Trophoblast cell (in vitro differentiated cells and primary cell): ENCODE data around the gene CPED1.

Source experiments
- DNase-seq, 2 donors: peaks; one replicate each; pipeline ENCODE4 v3.0.0-alpha.2; 2016
- H2AFZ ChIP-seq: 2 replicates; pipeline ENCODE4 v1.6.1; 2013; ENCODE audit warnings: low read length, moderate library complexity, mild to moderate bottlenecking; ENCODE audit not compliant: insufficient read depth, poor library complexity
- H2AK5ac ChIP-seq: 2 replicates; pipeline ENCODE4 v1.6.1; 2013; ENCODE audit warnings: mild to moderate bottlenecking, low read length
- H2BK120ac ChIP-seq: 2 replicates; pipeline ENCODE4 v1.6.1; 2013; ENCODE audit warnings: low read length, mild to moderate bottlenecking, moderate library complexity; ENCODE audit not compliant: insufficient read depth, poor library complexity
- H2BK12ac ChIP-seq: 2 replicates; pipeline ENCODE4 v1.6.1; 2013; ENCODE audit warnings: mild to moderate bottlenecking, low read length, moderate library complexity
- H2BK5ac ChIP-seq: 2 replicates; pipeline ENCODE4 v1.6.1; 2013; ENCODE audit warnings: low read length, low read depth, moderate library complexity, mild to moderate bottlenecking; ENCODE audit not compliant: poor library complexity
- H3K14ac ChIP-seq: 2 replicates; pipeline ENCODE4 v1.6.1; 2013; ENCODE audit warnings: mild to moderate bottlenecking, low read length
- H3K18ac ChIP-seq: 2 replicates; pipeline ENCODE4 v1.6.1; 2013; ENCODE audit warnings: mild to moderate bottlenecking, low read length
- H3K23ac ChIP-seq: 2 replicates; pipeline ENCODE4 v1.6.1; 2013; ENCODE audit warnings: low read length
- H3K27ac ChIP-seq: 2 replicates; pipeline ENCODE4 v1.5.1; 2013; ENCODE audit warnings: low read depth, mild to moderate bottlenecking, inconsistent platforms, low read length, moderate library complexity
- H3K27me3 ChIP-seq: 2 replicates; pipeline ENCODE4 v1.6.1; 2013; ENCODE audit warnings: inconsistent platforms, mild to moderate bottlenecking, low read length, moderate library complexity; ENCODE audit not compliant: insufficient read depth
- H3K36me3 ChIP-seq, 2 experiments: 1 replicate in 1 of 2; 2 replicates in 1 of 2; pipeline ENCODE4 v1.6.1; 2013; ENCODE audit warnings: low read length in 2 of 2, mild to moderate bottlenecking in 2 of 2, moderate library complexity in 1 of 2; ENCODE audit not compliant: insufficient read depth in 2 of 2, control insufficient read depth in 1 of 2
- H3K4ac ChIP-seq: 2 replicates; pipeline ENCODE4 v1.6.1; 2013; ENCODE audit warnings: low read depth, mild to moderate bottlenecking, low read length, moderate library complexity
- H3K4me1 ChIP-seq, 2 experiments: 1 replicate in 1 of 2; 2 replicates in 1 of 2; pipeline ENCODE4 v1.6.1; 2013; ENCODE audit warnings: low read length in 2 of 2, mild to moderate bottlenecking in 2 of 2, moderate library complexity in 1 of 2; ENCODE audit not compliant: insufficient read depth in 2 of 2, control insufficient read depth in 1 of 2
- H3K4me2 ChIP-seq: 2 replicates; pipeline ENCODE4 v1.6.1; 2013; ENCODE audit warnings: inconsistent platforms, mild to moderate bottlenecking, low read length, moderate library complexity
- H3K4me3 ChIP-seq: 2 replicates; pipeline ENCODE4 v1.5.1; 2013; ENCODE audit warnings: mild to moderate bottlenecking, low read depth, low read length, inconsistent platforms
- H3K79me1 ChIP-seq: one replicate; pipeline ENCODE4 v1.6.1; 2013; ENCODE audit warnings: low read length
- H3K79me2 ChIP-seq: 2 replicates; pipeline ENCODE4 v1.6.1; 2013; ENCODE audit warnings: low read length, mild to moderate bottlenecking; ENCODE audit not compliant: control insufficient read depth, insufficient read depth, poor library complexity
- H3K9ac ChIP-seq: 2 replicates; pipeline ENCODE4 v1.6.1; 2013; ENCODE audit warnings: mild to moderate bottlenecking, low read length
- H3K9me3 ChIP-seq: 2 replicates; pipeline ENCODE4 v1.6.1; 2013; ENCODE audit warnings: low read depth, mild to moderate bottlenecking, control low read depth, inconsistent platforms, low read length; ENCODE audit not compliant: insufficient read depth
- H4K12ac ChIP-seq: 2 replicates; pipeline ENCODE4 v1.6.1; 2013; ENCODE audit warnings: low read depth, mild to moderate bottlenecking, low read length, moderate library complexity
- H4K8ac ChIP-seq: 2 replicates; pipeline ENCODE4 v1.6.1; 2013; ENCODE audit warnings: low read depth, mild to moderate bottlenecking, low read length, moderate library complexity
- H4K91ac ChIP-seq: one replicate; pipeline ENCODE4 v1.6.1; 2013; ENCODE audit warnings: low read depth, mild to moderate bottlenecking, low read length, moderate library complexity
- WGBS: extraction: QIAGEN DNeasy Blood & Tissue Kit; methylation state at CpG from one replicate; pipeline ENCODE4 v1.1.7; 2013; ENCODE audit warnings: missing lambda C conversion rate; ENCODE audit not compliant: insufficient read length, insufficient coverage; ENCODE audit errors: extremely low coverage; 5-methylcytosine and 5-hydroxymethylcytosine counted together

Gene CPED1

DNA sequence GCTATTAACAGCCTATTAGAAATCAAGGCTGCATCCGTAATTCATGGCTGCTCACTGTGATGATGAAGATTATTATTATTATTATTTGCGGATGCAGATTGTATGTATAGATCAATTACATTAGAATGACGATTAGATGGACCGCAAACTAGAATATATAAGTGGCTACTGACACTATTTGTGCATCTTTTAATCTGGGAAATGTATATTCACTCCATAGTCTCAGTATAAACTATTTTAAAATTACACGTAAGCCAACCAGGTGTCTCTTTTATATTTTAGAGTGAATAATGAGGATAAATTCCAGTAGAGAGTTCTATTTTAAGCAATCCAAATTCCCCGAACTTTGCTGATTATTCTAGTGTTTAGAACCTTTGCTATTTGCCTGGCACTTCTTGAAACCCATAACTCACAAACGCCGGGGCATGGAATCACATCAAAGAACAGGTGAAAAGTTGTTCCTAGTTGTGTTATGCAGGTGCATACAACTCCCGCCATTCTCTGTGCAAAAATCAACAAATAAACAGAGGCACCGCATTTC is 38.4 kb upstream of the CPED1 start:
- no peak overlapping the region for H3K23ac ChIP-seq
- no peak overlapping the region for H3K27ac ChIP-seq
- no peak overlapping the region for H2BK12ac ChIP-seq
- H3K36me3 ChIP-seq: peaks cover 1 to 4% of the 10 kb centered on the region in 2 experiments
- H3K9me3 ChIP-seq: no peaks in the 10 kb centered on the region
- peaks cover 2% of the 10 kb centered on the region for H3K79me2 ChIP-seq
- no peak overlapping the region for H4K91ac ChIP-seq
- no peak overlapping the region for H3K4me3 ChIP-seq
- no peak overlapping the region for H3K14ac ChIP-seq
- no peak overlapping the region for H3K18ac ChIP-seq
- no peaks in the 10 kb centered on the region for H3K27me3 ChIP-seq
- H3K4me1 ChIP-seq: peaks cover 0 to 1% of the 10 kb centered on the region in 2 experiments
- peaks cover 2% of the 10 kb centered on the region for H3K79me1 ChIP-seq
- no peak overlapping the region for H2BK5ac ChIP-seq
- no peak overlapping the region for H4K12ac ChIP-seq
- H3K9ac ChIP-seq: no peak overlapping the region
- H2BK120ac ChIP-seq: no peak overlapping the region
- no CpG with 5 or more reads among the region's 10 CpGs for WGBS
- H2AK5ac ChIP-seq: no peak overlapping the region
- no peak overlapping the region for H3K4ac ChIP-seq
- no peak for DNase-seq
- H2AFZ ChIP-seq: no peak overlapping the region
- peak overlapping the region; percentile 96 for H3K4me2 ChIP-seq
- H4K8ac ChIP-seq: no peak overlapping the region

DNA sequence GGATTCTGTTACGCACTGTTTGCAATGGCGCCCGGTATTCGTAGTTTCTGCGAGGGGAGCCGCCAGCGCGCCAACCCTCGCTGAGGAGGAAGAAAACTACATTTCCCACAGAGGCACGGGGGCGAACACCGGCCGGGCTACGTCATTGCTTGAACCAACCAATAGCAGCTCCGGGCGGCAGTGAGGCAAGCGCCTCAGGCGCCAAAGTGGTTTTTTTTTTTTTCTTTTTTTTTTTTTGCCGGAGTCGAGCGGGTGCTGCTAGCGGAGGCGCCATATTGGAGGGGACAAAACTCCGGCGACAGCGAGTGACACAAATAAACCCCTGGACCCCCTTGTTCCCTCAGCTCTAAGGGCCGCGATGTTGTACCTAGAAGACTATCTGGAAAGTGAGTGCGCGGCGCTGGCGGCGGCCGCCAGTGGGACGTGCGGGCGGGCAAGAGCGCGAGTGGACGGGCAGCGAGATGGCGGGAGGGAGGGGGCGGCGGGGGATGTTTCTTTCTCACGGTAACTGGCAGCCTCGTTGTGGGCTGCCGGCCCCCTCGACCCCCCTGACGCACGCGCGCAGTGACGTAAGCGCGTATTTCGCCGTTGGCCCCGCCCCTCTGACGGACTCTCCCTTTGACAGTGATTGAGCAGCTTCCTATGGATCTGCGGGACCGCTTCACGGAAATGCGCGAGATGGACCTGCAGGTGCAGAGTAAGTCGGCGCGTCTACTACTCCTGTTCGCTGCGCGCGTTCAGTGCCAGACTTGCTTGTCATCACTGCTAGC is 37.8 kb upstream of the CPED1 start, which contains the start of gene ING3:
Gene ING3 (plus strand): TSS at position 239 of the 770 bp plus-strand sequence. CDS start 120 bp downstream, at position 359.
- Histone ChIP-seq H2BK5ac (peak within 1 kb of the TSS; percentile 97), H3K4me3 (peak within 1 kb of the TSS; percentile 91), H3K36me3 (peaks cover 1 to 6% of the 10 kb centered on the region in 2 experiments), H3K18ac (peak within 1 kb of the TSS; percentile 96), H3K4me1 (peaks cover 0 to 1% of the 10 kb centered on the region in 2 experiments), H3K9me3 (no peaks in the 10 kb centered on the region), H3K79me2 (peaks cover 2% of the 10 kb centered on the region), H4K91ac (peak within 1 kb of the TSS; percentile 97), H3K27ac (peak within 1 kb of the TSS; percentile 99), H2BK12ac (no peak within 1 kb of the TSS), H4K12ac (peak within 1 kb of the TSS; percentile 99), H3K14ac (peak within 1 kb of the TSS; percentile 98), H3K23ac (no peak within 1 kb of the TSS), H3K4me2 (peak within 1 kb of the TSS; percentile 96), H2AFZ (peak within 1 kb of the TSS; percentile 87), H3K79me1 (peaks cover 2% of the 10 kb centered on the region), H2BK120ac (peak within 1 kb of the TSS; percentile 98), H2AK5ac (no peak within 1 kb of the TSS), H3K27me3 (no peaks in the 10 kb centered on the region), H3K4ac (peak within 1 kb of the TSS; percentile 92), H4K8ac (peak within 1 kb of the TSS; percentile 98), H3K9ac (peak within 1 kb of the TSS; percentile 100)
- DNase-seq: peak; percentile 99
- no CpG with 5 or more reads among the region's 71 CpGs for WGBS

DNA sequence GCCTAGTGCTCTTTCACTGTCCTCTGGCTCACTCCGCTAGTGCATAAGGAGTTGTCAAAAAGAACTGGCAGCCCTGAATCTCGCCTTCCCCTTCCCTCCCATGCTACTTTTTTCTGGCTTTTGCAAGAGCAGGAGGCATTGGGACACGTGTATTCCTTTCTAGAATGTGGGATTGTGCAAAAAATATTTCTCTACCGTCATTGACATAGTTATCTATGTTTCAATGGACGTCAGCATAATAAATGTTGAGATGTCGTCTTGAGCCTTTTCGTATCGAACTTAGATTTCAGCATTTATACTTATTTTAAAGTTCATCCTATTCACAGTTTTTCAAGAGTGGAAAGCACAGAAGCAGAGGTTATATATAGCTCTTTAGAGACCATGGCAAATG is 37.2 kb upstream of the CPED1 start:
- Histone ChIP-seq H2BK120ac (no peak overlapping the region), H3K18ac (no peak overlapping the region), H3K79me2 (peaks cover 2% of the 10 kb centered on the region), H3K4me3 (peak overlapping the region; percentile 74), H4K91ac (no peak overlapping the region), H3K23ac (no peak overlapping the region), H3K79me1 (peaks cover 2% of the 10 kb centered on the region), H3K4me1 (peaks cover 0 to 1% of the 10 kb centered on the region in 2 experiments), H3K4me2 (peak overlapping the region; percentile 89), H3K14ac (no peak overlapping the region), H4K12ac (no peak overlapping the region), H3K36me3 (peaks cover 1 to 6% of the 10 kb centered on the region in 2 experiments), H2AK5ac (no peak overlapping the region), H3K9me3 (no peaks in the 10 kb centered on the region), H3K27ac (no peak overlapping the region), H3K4ac (no peak overlapping the region), H4K8ac (no peak overlapping the region), H2BK12ac (no peak overlapping the region), H3K27me3 (no peaks in the 10 kb centered on the region), H2BK5ac (no peak overlapping the region), H2AFZ (no peak overlapping the region), H3K9ac (peak overlapping the region; percentile 57)
- DNase-seq: no peak
- WGBS: no CpG with 5 or more reads among the region's 8 CpGs

DNA sequence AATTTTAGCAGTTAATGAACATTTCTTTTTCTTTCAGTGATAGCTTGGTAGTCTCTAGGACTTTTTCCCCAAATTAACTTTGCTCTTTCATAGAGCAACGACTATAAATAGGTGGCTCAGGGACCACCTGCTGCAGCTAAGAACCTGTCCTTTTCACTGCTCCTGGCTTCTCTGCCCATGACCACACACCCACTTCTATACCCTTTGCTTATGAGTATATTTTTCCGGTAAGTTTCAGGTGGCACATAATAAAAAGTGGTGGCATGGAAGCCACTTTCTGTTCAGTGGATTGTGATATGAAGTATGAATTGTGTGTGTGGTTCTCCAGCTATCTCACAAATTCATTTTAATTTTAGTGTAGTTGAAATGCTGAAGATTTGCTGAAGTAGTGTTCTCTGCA is 36.7 kb upstream of the CPED1 start:
- H3K9me3 ChIP-seq: no peaks in the 10 kb centered on the region
- H3K23ac ChIP-seq: no peak overlapping the region
- no peaks in the 10 kb centered on the region for H3K27me3 ChIP-seq
- WGBS: no CpG with 5 or more reads among the region's 2 CpGs
- H3K4me2 ChIP-seq: no peak overlapping the region
- no peak overlapping the region for H3K18ac ChIP-seq
- no peak overlapping the region for H2AK5ac ChIP-seq
- H4K12ac ChIP-seq: no peak overlapping the region
- H2BK5ac ChIP-seq: no peak overlapping the region
- H3K4ac ChIP-seq: peak overlapping the region; percentile 91
- H2BK120ac ChIP-seq: no peak overlapping the region
- H3K36me3 ChIP-seq: peaks cover 1 to 6% of the 10 kb centered on the region in 2 experiments
- no peak overlapping the region for H4K91ac ChIP-seq
- H3K79me1 ChIP-seq: peaks cover 2% of the 10 kb centered on the region
- H3K9ac ChIP-seq: no peak overlapping the region
- H2BK12ac ChIP-seq: no peak overlapping the region
- H3K14ac ChIP-seq: no peak overlapping the region
- peaks cover 0 to 1% of the 10 kb centered on the region in 2 experiments for H3K4me1 ChIP-seq
- H2AFZ ChIP-seq: no peak overlapping the region
- peaks cover 2% of the 10 kb centered on the region for H3K79me2 ChIP-seq
- no peak for DNase-seq
- no peak overlapping the region for H4K8ac ChIP-seq
- no peak overlapping the region for H3K4me3 ChIP-seq
- H3K27ac ChIP-seq: no peak overlapping the region
